Left cardiac atrium (tissue), 4 donors: ENCODE data around the gene AKAP9. TPM values are rescaled to one million over a fixed set of nuclear protein-coding genes. Genes with fewer than 3 reads are reported as not detected.
A peak's percentile ranks its signal among the peaks of the same experiment; 100 is the strongest.
"Not testable (repeated sequence)": the region's sequence is repeated elsewhere in the genome, so short reads cannot be mapped to it uniquely, and the experiment has no call there.

Source experiments
- ATAC-seq, 2 donors: fragments of 200-7000 bp; cut with Tn5 transposase; one replicate each; pipeline ENCODE4 v1.9.1; 2020; ENCODE audit warnings: mild to moderate bottlenecking in 2 of 2, moderate library complexity in 2 of 2
- DNase-seq: peaks from one replicate; pipeline ENCODE4 v3.0.0-alpha.2; 2020
- intact Hi-C, 2 donors: fragments of 100-400 bp; cut with DNase I; formaldehyde crosslinking; loops; one replicate each; pipeline versions ENCODE4 v1.14.1 to v1.15.1; 2022 to 2023
- long read RNA-seq: library from polyadenylated mRNA; unstranded; transcript quantifications from one replicate; pipeline ENCODE4 v2.0.0, GENCODE V29; 2021
- total RNA-seq, 2 donors: library from RNA; stranded (reverse); fragmentation: NEBNext Ultra II Directional; extraction: Animal tissue kit (Norgen Biotek cat#: 25700); gene quantifications; one replicate each; pipeline ENCODE4 v1.2.1, GENCODE V29; 2021
- donor health status: DM: no; HTN: yes; CAD: no.
- donor health status: DM: no; HTN: yes; CAD: no; lungs with severe emphysema.
- donor health status: DM: yes; HTN: yes; CAD: no.
- donor health status: Dilated cardiomyopathy.

The AKAP9 gene
- 10 to 100 TPM; 27.3 to 37.4 TPM for total RNA-seq
- long read RNA-seq, partial matches to known transcripts: 5 of 9 reads
- long read RNA-seq, other reads (novel, unspliced or antisense): 2 of 9 reads

GRCh38 chr7:91940572-91941341, at the start of gene AKAP9:
TSS of gene AKAP9 (plus strand) at chr7:91940862. CDS start at chr7:91941100, 238 bp downstream.
- DNase-seq (peak; percentile 94), ATAC-seq (peak; percentile 94 to 98)
- intact Hi-C loops: loop anchor here in 1 of 2 donors (2.0 kb wide), 1 partner anchor 60 kb away; the partner anchor contains the start of gene MTERF1

- intact Hi-C loops: no loop called here
- DNase-seq (no peak), ATAC-seq (no peak)
Measured at GRCh38 chr7:91892099-91892705, 48.5 kb upstream of the AKAP9 start.

GRCh38 chr7:91892821-91893340, 47.8 kb upstream of the AKAP9 start:
- DNase-seq (no peak), ATAC-seq (no peak)
- intact Hi-C loops: no loop called here

GRCh38 chr7:91893699-91894098, 47.0 kb upstream of the AKAP9 start:
- ATAC-seq, DNase-seq, intact Hi-C loops: not testable (repeated sequence)

GRCh38 chr7:91894781-91895480, 45.7 kb upstream of the AKAP9 start:
- ATAC-seq (no peak), DNase-seq (no peak)
- intact Hi-C loops: no loop called here

- no peak for DNase-seq
- no peak for ATAC-seq
- intact Hi-C loops: no loop called here
Measured at GRCh38 chr7:91898240-91898992, 42.2 kb upstream of the AKAP9 start.

- ATAC-seq: no peak
- intact Hi-C loops: no loop called here
- DNase-seq: no peak
Measured at GRCh38 chr7:91899563-91899962, 41.1 kb upstream of the AKAP9 start.

- DNase-seq (no peak), ATAC-seq (no peak)
- intact Hi-C loops: no loop called here
Measured at GRCh38 chr7:91910171-91910570, 30.5 kb upstream of the AKAP9 start.

GRCh38 chr7:91911121-91911520, 29.5 kb upstream of the AKAP9 start:
- intact Hi-C loops: no loop called here
- ATAC-seq: no peak

GRCh38 chr7:91912494-91912893, 28.2 kb upstream of the AKAP9 start:
- DNase-seq (no peak), ATAC-seq (no peak)
- intact Hi-C loops: no loop called here

More at GRCh38 chr7:91911121-91911520, 29.5 kb upstream of the AKAP9 start:
- no peak for DNase-seq

GRCh38 chr7:91913612-91914011, 27.1 kb upstream of the AKAP9 start:
- intact Hi-C loops: no loop called here
- ATAC-seq (peak; percentile 19 to 95), DNase-seq (no peak)

- intact Hi-C loops: no loop called here
- ATAC-seq: no peak
Measured at GRCh38 chr7:91915401-91916050, 25.1 kb upstream of the AKAP9 start.

GRCh38 chr7:91916051-91916440, 24.6 kb upstream of the AKAP9 start:
- no peak for DNase-seq

More at GRCh38 chr7:91915401-91916050, 25.1 kb upstream of the AKAP9 start:
- no peak for DNase-seq

GRCh38 chr7:91918356-91918755, 22.3 kb upstream of the AKAP9 start:
- intact Hi-C loops: no loop called here

More at GRCh38 chr7:91916051-91916440, 24.6 kb upstream of the AKAP9 start:
- ATAC-seq: no peak
- intact Hi-C loops: no loop called here

GRCh38 chr7:91922857-91923256, 17.8 kb upstream of the AKAP9 start:
- intact Hi-C loops: no loop called here
- no peak for DNase-seq
- no peak for ATAC-seq

More at GRCh38 chr7:91918356-91918755, 22.3 kb upstream of the AKAP9 start:
- no peak for ATAC-seq
- DNase-seq: no peak

- ATAC-seq (no peak), DNase-seq (no peak)
- intact Hi-C loops: no loop called here
Measured at GRCh38 chr7:91927912-91928311, 12.8 kb upstream of the AKAP9 start.

- ATAC-seq: no peak
- intact Hi-C loops: no loop called here
- no peak for DNase-seq
Measured at GRCh38 chr7:91929463-91929862, 11.2 kb upstream of the AKAP9 start.

- peak; percentile 24 to 39 for ATAC-seq
- DNase-seq: peak; percentile 49
- intact Hi-C loops: loop anchor here in 1 of 2 donors (2.0 kb wide), 1 partner anchor 59 kb away; the partner anchor contains the start of gene MTERF1
Measured at GRCh38 chr7:91940171-91940570, 491 bp upstream of the AKAP9 start.
